Brain microvascular endothelial cell (primary cell): ENCODE measurements around the gene DLGAP1.

ENCODE experiments used
- DNase-seq: peaks from one replicate; pipeline ENCODE4 v3.0.0-alpha.2; 2020
- H3K27ac ChIP-seq: fragments of 250-450 bp; sonication (Bioruptor Pico); 2 replicates; pipeline ENCODE4 v1.5.1; 2020; ENCODE audit warnings: mild to moderate bottlenecking, moderate library complexity
- H3K27me3 ChIP-seq: fragments of 250-450 bp; sonication (Bioruptor Pico); replicated peaks from 2 replicates; pipeline ENCODE4 v1.5.1; 2020; ENCODE audit warnings: mild to moderate bottlenecking
- H3K36me3 ChIP-seq: fragments of 250-450 bp; sonication (Bioruptor Pico); replicated peaks from 2 replicates; pipeline ENCODE4 v1.5.1; 2020; ENCODE audit warnings: mild to moderate bottlenecking
- H3K4me3 ChIP-seq: 2 replicates; pipeline ENCODE4 v1.5.1; 2011; ENCODE audit warnings: low read depth, mild to moderate bottlenecking, control low read depth, low read length, moderate library complexity
- in situ Hi-C: cut with HindIII; loops from 2 replicates; pipeline ENCODE4 v1.10.0; 2017; ENCODE audit warnings: low sequenced_read_pairs, low pct_ligation_motif_present
- TF ChIP-seq, protein P1 (sequence below): IDR thresholded peaks from 2 replicates; pipeline ENCODE4 v1.5.1; 2011; ENCODE audit warnings: low read depth, mild to moderate bottlenecking, moderate library complexity, low read length, control low read depth, inconsistent platforms; ENCODE audit errors: missing control alignments

The DLGAP1 gene

DNA sequence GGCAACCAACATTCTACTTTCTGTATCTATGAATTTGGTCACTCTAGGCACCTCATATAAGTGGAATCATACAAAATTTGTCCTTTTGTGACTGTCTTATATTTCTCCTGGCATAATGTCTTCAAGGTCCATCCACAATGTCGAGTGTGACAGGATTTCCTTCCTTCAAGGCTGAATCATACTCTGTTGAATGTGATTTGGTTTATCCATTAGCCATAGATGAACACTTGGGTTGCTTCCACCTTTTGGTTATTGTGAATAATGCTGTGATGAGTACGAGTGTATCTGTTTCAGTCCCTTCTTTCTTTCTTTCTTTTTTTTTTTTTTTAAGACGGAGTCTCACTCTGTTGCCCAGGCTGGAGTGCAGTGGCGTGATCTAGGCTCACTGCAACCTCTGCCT lies 693.8 kb downstream of the DLGAP1 start:
- TF ChIP-seq, protein P1, sequence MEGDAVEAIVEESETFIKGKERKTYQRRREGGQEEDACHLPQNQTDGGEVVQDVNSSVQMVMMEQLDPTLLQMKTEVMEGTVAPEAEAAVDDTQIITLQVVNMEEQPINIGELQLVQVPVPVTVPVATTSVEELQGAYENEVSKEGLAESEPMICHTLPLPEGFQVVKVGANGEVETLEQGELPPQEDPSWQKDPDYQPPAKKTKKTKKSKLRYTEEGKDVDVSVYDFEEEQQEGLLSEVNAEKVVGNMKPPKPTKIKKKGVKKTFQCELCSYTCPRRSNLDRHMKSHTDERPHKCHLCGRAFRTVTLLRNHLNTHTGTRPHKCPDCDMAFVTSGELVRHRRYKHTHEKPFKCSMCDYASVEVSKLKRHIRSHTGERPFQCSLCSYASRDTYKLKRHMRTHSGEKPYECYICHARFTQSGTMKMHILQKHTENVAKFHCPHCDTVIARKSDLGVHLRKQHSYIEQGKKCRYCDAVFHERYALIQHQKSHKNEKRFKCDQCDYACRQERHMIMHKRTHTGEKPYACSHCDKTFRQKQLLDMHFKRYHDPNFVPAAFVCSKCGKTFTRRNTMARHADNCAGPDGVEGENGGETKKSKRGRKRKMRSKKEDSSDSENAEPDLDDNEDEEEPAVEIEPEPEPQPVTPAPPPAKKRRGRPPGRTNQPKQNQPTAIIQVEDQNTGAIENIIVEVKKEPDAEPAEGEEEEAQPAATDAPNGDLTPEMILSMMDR, result no peak
- Histone ChIP-seq H3K4me3 (no peak overlapping the region), H3K27ac (no peak overlapping the region), H3K36me3 (no peaks in the 10 kb centered on the region), H3K27me3 (no peaks in the 10 kb centered on the region)
- in situ Hi-C loops, result loop anchor here (25.0 kb wide), 1 partner anchor 226 kb away; no protein-coding TSS in a partner anchor
- no peak for DNase-seq

DNA sequence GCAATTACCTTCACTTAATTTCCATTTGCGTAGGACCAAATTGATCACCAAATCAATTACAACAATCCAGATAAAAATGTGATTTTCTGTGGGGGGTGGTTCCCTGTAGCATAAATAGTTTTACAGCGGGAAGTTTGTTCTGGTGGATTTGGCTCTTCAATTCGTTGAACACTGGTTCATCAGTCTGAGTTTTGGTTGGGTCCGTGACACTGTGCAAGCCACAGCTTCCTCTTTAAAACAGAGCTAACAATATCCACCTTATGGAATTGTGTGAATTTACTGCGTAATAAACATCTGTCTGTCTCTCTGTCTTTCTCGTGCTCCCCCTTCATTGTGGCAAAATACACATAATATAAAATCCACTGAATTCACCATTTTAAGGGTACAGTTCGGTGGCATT lies 694.4 kb downstream of the DLGAP1 start:
- no peak for DNase-seq
- in situ Hi-C loops, result loop anchor here (25.0 kb wide), 1 partner anchor 227 kb away; no protein-coding TSS in a partner anchor
- H3K36me3 ChIP-seq, result no peaks in the 10 kb centered on the region
- no peaks in the 10 kb centered on the region for H3K27me3 ChIP-seq
- TF ChIP-seq, protein P1, result no peak
- H3K4me3 ChIP-seq, result no peak overlapping the region
- H3K27ac ChIP-seq, result no peak overlapping the region

DNA sequence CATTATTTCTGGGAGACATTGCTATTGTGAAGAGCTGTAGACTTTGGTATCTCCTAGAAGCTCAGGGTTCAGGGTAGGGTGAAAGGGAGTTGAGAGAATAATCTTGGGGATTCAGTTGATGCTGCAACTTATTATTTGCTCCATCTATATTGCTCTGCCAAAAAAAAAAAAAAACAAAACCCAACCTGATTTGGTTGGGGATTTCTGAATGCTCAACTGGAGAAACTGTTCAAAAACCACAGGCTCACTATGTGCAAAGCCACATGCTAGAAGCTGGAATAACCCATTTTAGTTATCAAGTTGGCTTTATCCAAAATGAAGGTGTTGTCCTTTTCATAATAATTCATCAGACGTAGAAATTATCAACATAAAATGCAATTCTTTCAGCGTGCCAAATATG lies 696.0 kb downstream of the DLGAP1 start:
- H3K4me3 ChIP-seq, result no peak overlapping the region
- in situ Hi-C loops, result loop anchor here (25.0 kb wide), 1 partner anchor 228 kb away; no protein-coding TSS in a partner anchor

DNA sequence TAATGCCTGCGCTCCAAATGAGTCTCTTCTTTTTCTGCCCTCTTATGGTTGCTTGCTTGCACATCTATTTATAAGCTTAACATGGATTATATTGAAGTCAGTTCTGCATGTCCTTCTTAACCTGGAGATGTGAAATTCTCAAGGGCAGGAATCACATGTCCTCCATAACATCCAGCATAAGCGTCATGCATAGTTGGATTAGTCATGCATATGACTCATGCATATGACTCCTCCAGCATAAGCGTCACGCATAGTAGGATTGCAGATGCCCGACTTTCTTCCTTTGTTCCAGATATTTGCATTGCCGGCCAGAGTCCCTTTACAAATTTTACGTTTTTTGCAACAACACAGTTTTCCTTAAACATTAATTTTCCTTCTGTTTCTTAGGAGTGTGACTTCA lies 696.6 kb downstream of the DLGAP1 start:
- DNase-seq, result peak; percentile 72
- Histone ChIP-seq H3K27me3 (no peaks in the 10 kb centered on the region), H3K27ac (no peak overlapping the region), H3K4me3 (no peak overlapping the region), H3K36me3 (no peaks in the 10 kb centered on the region)
- TF ChIP-seq, protein P1, result no peak
- in situ Hi-C loops, result loop anchor here (25.0 kb wide), 1 partner anchor 229 kb away; no protein-coding TSS in a partner anchor

More for the DNA sequence above, 696.0 kb downstream of the DLGAP1 start:
- Histone ChIP-seq H3K36me3 (no peaks in the 10 kb centered on the region), H3K27ac (no peak overlapping the region), H3K27me3 (no peaks in the 10 kb centered on the region)
- TF ChIP-seq, protein P1, result no peak
- DNase-seq, result no peak

DNA sequence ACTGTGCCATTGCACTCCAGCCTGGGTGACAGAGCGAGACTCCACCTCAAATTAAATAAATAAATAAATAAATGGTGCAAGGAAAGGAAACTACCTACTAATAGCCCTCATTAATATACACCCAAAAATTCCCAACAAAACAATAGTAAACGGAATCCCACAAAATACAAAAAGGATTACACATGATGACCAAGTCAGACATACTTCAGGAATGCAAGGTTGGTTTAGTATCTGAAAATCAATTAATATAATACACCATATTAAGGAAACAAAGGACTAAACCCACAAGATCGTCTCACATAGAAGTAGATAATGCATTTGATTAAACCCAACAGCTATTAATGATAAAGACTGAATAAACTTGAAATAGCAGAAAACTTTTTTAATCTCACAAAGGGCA lies 697.7 kb downstream of the DLGAP1 start:
- Histone ChIP-seq H3K4me3 (no peak overlapping the region), H3K27me3 (no peaks in the 10 kb centered on the region), H3K36me3 (no peaks in the 10 kb centered on the region), H3K27ac (no peak overlapping the region)
- TF ChIP-seq, protein P1, result no peak
- in situ Hi-C loops, result loop anchor here (25.0 kb wide), 1 partner anchor 230 kb away; no protein-coding TSS in a partner anchor
- no peak for DNase-seq

DNA sequence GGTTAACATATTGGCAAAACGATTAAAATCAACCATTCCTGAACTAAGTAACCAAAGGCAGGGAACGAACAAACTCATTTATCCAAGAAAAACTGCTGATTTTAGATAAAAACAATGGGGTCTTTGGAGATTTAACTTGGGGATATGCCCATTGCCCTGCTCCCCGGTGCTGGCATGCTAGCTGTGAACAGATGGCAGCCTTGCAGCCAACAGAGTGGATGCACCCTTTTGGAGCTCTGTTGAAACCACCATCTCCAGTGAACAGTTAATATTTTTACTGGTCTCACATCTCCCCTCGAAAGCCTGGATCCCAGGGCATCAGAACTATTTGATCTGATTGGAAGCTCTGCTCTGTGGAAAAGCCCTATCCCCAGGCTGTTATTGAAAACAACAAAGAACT lies 702.0 kb downstream of the DLGAP1 start:
- in situ Hi-C loops, result loop anchor here (25.0 kb wide), 1 partner anchor 234 kb away; no protein-coding TSS in a partner anchor
- no peaks in the 10 kb centered on the region for H3K27me3 ChIP-seq
- H3K36me3 ChIP-seq, result no peaks in the 10 kb centered on the region
- TF ChIP-seq, protein P1, result no peak
- H3K4me3 ChIP-seq, result no peak overlapping the region
- H3K27ac ChIP-seq, result no peak overlapping the region
- no peak for DNase-seq
